Rectal smooth muscle tissue (tissue), 1 donor: ENCODE measurements around the gene RBM42.

Experiments used
- H3K27ac ChIP-seq: one replicate; pipeline ENCODE4 v1.7.0; 2013; ENCODE audit warnings: low read depth, low read length, inconsistent platforms
- H3K27me3 ChIP-seq: one replicate; pipeline ENCODE4 v1.7.0; 2013; ENCODE audit warnings: low read length; ENCODE audit not compliant: control insufficient read depth, insufficient read depth
- H3K36me3 ChIP-seq: one replicate; pipeline ENCODE4 v1.7.0; 2013; ENCODE audit warnings: low read length; ENCODE audit not compliant: control insufficient read depth, insufficient read depth
- H3K4me1 ChIP-seq: one replicate; pipeline ENCODE4 v1.7.0; 2013; ENCODE audit warnings: low read length; ENCODE audit not compliant: control insufficient read depth, insufficient read depth
- H3K4me3 ChIP-seq: one replicate; pipeline ENCODE4 v1.7.0; 2013; ENCODE audit warnings: low read length
- H3K9ac ChIP-seq: one replicate; pipeline ENCODE4 v1.7.0; 2013; ENCODE audit warnings: low read length

The RBM42 gene

DNA sequence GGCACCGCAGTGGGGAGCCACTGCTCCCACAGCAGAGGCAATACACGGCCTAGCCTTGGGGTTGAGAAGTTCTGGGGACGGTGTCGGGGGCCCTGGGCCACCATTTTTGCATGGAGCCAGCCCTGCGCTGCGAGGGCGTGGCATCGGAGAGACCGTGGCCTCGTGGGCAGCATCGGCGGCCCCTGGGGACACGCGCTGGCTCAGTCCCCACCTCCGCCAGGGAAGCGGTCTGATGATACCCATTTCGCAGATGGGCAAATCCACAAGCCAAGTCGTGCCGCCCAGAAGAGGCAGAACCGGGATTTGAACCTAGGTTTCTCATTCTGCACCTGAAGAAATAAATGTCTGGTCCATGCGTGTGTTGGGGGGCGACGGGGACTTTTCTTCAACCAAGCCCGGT is 36.3 kb downstream of the RBM42 start:
- Histone ChIP-seq H3K36me3 (peaks cover 8% of the 10 kb centered on the region), H3K4me1 (no peaks in the 10 kb centered on the region), H3K9ac (no peak overlapping the region), H3K27ac (no peak overlapping the region), H3K4me3 (no peak overlapping the region), H3K27me3 (no peaks in the 10 kb centered on the region)

GRCh38 chr19:35665604-35666003 is 36.8 kb downstream of the RBM42 start:
- H3K27me3 ChIP-seq = no peaks in the 10 kb centered on the region

GRCh38 chr19:35666251-35666913 is 37.5 kb downstream of the RBM42 start, which contains the start of gene UPK1A:
TSS of gene UPK1A (plus strand) at chr19:35666517. CDS start at chr19:35666813, 296 bp downstream.
- Histone ChIP-seq H3K9ac (no peak within 1 kb of the TSS), H3K27me3 (no peaks in the 10 kb centered on the region), H3K4me1 (no peaks in the 10 kb centered on the region), H3K4me3 (no peak within 1 kb of the TSS), H3K36me3 (peaks cover 8% of the 10 kb centered on the region), H3K27ac (no peak within 1 kb of the TSS)

More at GRCh38 chr19:35665604-35666003, 36.8 kb downstream of the RBM42 start:
- Histone ChIP-seq H3K36me3 (peaks cover 8% of the 10 kb centered on the region), H3K4me3 (no peak overlapping the region), H3K4me1 (no peaks in the 10 kb centered on the region), H3K9ac (no peak overlapping the region), H3K27ac (no peak overlapping the region)

GRCh38 chr19:35669566-35669965 is 40.7 kb downstream of the RBM42 start:
- no peak overlapping the region for H3K9ac ChIP-seq
- H3K4me1 ChIP-seq = no peaks in the 10 kb centered on the region
- H3K4me3 ChIP-seq = no peak overlapping the region
- peaks cover 3% of the 10 kb centered on the region for H3K27me3 ChIP-seq
- H3K36me3 ChIP-seq = peaks cover 3% of the 10 kb centered on the region
- H3K27ac ChIP-seq = no peak overlapping the region

GRCh38 chr19:35669974-35670373 is 41.1 kb downstream of the RBM42 start:
- H3K36me3 ChIP-seq = peaks cover 3% of the 10 kb centered on the region
- H3K4me3 ChIP-seq = no peak overlapping the region
- H3K9ac ChIP-seq = no peak overlapping the region
- H3K27ac ChIP-seq = no peak overlapping the region
- no peaks in the 10 kb centered on the region for H3K4me1 ChIP-seq
- peaks cover 3% of the 10 kb centered on the region for H3K27me3 ChIP-seq

- Histone ChIP-seq H3K4me1 (no peaks in the 10 kb centered on the region), H3K27ac (no peak overlapping the region), H3K9ac (no peak overlapping the region), H3K4me3 (no peak overlapping the region), H3K36me3 (no peaks in the 10 kb centered on the region), H3K27me3 (peaks cover 6% of the 10 kb centered on the region)
Measured at GRCh38 chr19:35670686-35671085, 41.9 kb downstream of the RBM42 start.

DNA sequence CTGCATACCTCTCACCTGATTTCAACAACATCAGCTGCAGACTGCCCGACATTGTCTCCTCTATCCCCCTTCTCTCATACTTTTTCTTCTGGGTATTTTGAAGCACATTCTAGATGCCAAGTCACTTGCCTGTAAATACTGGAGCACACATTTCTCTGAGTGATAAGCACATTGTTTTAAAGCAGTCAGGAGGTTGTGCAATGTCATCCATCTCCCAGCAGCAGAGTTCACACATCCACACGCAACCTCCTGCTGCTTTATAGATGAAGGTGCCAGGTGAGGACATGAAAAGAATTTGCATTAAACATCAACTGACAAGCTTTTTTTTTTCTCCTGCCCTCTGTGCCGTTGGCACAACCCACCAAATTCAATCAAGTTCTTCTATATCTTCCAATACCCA is 43.0 kb downstream of the RBM42 start:
- H3K27ac ChIP-seq = no peak overlapping the region
- H3K4me3 ChIP-seq = no peak overlapping the region
- H3K27me3 ChIP-seq = peaks cover 11% of the 10 kb centered on the region

DNA sequence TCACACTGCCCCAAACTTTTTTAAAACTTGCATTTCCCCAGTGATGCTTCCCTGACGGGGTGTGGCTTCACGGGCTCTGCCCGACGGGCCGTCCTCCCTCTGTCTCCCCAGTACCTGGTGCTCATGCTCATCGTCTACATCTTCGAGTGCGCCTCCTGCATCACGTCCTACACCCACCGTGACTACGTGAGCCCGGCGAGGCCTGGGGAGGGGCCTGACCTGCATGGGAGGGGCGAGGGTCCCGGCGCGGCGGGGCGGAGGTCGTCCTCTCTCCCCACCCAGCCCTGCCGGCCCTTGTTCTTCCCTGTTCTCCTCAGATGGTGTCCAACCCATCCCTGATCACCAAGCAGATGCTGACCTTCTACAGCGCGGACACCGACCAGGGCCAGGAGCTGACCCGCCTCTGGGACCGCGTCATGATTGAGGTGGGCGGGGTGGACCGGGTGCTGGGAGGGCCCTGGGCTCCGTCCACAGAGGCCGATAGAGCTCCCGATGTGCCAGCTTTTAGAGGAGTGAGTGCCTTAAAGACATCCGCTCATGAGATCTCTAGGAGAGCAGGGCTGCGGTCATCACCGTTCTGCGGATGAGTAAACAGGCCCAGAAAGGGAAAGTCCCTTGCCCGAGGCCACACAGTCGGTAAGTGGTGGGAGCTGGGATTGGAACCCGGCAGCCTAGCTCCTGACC is 44.4 kb downstream of the RBM42 start:
- Histone ChIP-seq H3K4me3 (peak overlapping the region; percentile 28), H3K9ac (no peak overlapping the region), H3K27ac (no peak overlapping the region), H3K27me3 (peaks cover 11% of the 10 kb centered on the region), H3K4me1 (no peaks in the 10 kb centered on the region), H3K36me3 (no peaks in the 10 kb centered on the region)

More for the DNA sequence above, 43.0 kb downstream of the RBM42 start:
- Histone ChIP-seq H3K9ac (no peak overlapping the region), H3K4me1 (no peaks in the 10 kb centered on the region), H3K36me3 (no peaks in the 10 kb centered on the region)

DNA sequence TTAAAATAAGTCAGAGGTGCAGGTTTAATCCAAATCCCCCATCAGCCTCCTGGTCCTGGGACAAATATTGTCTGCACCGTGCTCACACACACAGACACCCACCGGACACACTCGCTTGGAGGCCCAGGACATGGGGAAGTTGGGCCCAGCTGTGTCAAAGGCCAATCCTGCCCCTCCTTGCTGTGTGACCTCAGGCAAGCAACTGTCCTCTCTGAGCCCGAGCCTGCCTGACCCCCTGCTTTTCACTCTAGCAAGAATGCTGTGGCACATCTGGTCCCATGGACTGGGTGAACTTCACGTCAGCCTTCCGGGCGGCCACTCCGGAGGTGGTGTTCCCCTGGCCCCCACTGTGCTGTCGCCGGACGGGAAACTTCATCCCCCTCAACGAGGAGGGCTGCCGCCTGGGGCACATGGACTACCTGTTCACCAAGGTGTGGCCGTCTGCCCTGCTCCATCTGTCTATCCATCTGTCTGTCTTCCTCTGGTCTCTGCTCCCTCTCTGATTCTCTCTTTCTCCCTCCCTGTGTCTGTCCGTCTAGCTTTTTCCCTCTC is 46.8 kb downstream of the RBM42 start:
- Histone ChIP-seq H3K36me3 (no peaks in the 10 kb centered on the region), H3K4me3 (no peak overlapping the region), H3K4me1 (no peaks in the 10 kb centered on the region), H3K9ac (no peak overlapping the region), H3K27me3 (peaks cover 11% of the 10 kb centered on the region), H3K27ac (no peak overlapping the region)
